GM18951 (cell line): ENCODE measurements around the gene PRR5L.

ENCODE experiments used
- POLR2A ChIP-seq: IDR thresholded peaks from 4 replicates; pipeline ENCODE4 v1.6.1; 2011; ENCODE audit warnings: mild to moderate bottlenecking; ENCODE audit not compliant: insufficient read length, insufficient read depth; ENCODE audit errors: extremely low read depth
- in situ Hi-C: fragments of 300-500 bp; cut with MboI; formaldehyde crosslinking; loops from one replicate; pipeline ENCODE4 v1.12.0; 2022; ENCODE audit warnings: low sequenced_read_pairs, mixed read lengths, inconsistent platforms; ENCODE audit not compliant: unreplicated experiment

Gene PRR5L

GRCh38 chr11:36360826-36361415 lies 64.8 kb downstream of the PRR5L start:
- no peak for TF ChIP-seq POLR2A
- in situ Hi-C loops, result no loop called here

GRCh38 chr11:36361472-36361871 lies 65.4 kb downstream of the PRR5L start:
- TF ChIP-seq POLR2A, result no peak
- in situ Hi-C loops, result no loop called here

GRCh38 chr11:36361901-36362391 lies 65.9 kb downstream of the PRR5L start:
- in situ Hi-C loops, result no loop called here

GRCh38 chr11:36362902-36363301 lies 66.8 kb downstream of the PRR5L start:
- TF ChIP-seq POLR2A, result no peak
- in situ Hi-C loops, result no loop called here

More at GRCh38 chr11:36361901-36362391, 65.9 kb downstream of the PRR5L start:
- no peak for TF ChIP-seq POLR2A

GRCh38 chr11:36363361-36364268 lies 67.5 kb downstream of the PRR5L start:
- in situ Hi-C loops, result no loop called here
- TF ChIP-seq POLR2A, result no peak

GRCh38 chr11:36364551-36365325 lies 68.7 kb downstream of the PRR5L start:
- in situ Hi-C loops, result no loop called here
- no peak for TF ChIP-seq POLR2A

- in situ Hi-C loops, result no loop called here
- TF ChIP-seq POLR2A, result no peak
Measured at GRCh38 chr11:36365907-36366306, 69.8 kb downstream of the PRR5L start.

GRCh38 chr11:36367806-36368680 lies 72.0 kb downstream of the PRR5L start:
- no peak for TF ChIP-seq POLR2A
- in situ Hi-C loops, result no loop called here

- TF ChIP-seq POLR2A, result no peak
- in situ Hi-C loops, result no loop called here
Measured at GRCh38 chr11:36371181-36371580, 75.1 kb downstream of the PRR5L start.

DNA sequence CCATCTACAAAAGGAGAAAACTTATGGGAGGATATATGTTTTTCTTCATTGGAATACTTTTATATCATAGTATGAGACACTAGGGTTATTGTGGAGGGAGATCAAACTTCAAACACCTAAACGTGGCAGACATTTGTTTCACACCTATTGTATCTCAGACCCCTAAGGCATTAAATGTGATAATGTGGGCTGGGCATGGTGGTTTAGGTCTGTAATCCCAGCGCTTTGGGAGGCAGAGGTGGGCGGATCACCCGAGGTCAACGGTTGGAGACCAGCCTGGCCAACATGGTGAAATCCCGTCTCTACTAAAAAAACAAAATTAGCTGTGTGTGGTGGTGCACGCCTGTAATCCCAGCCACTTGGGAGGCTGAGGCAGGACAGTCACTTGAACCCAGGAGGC lies 75.5 kb downstream of the PRR5L start:
- TF ChIP-seq POLR2A, result no peak
- in situ Hi-C loops, result no loop called here

DNA sequence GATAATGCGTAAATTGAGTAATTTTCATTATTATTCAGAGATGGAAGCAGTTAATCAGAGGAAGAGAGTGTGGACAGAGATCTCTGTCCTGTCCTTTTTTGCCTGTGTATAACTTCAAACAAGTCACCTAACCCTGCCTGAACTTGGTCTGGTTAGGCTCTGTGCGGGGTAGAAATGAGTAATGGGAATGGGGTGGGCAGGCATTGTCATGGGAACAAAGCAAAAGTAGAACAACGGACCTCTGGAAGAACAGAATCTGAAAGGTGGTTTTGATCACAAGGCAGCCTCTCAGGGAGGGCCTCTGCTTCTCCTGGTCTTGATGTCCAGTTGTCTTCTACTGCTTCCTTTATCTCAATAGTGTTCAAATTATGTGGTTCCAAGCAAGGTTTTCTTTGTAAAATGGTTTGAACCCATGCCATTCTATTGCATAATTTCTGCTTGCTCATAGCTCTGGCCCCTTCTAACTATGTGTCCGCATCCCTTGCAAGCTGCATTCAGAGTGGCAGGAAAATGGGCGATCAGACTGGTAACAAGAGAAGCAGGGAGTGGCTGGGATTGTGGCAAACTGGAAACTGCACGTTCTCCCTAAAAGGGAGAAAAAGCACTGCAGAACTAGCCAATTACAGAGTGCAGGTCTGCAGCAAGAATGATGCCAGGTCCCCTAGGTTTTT lies 76.1 kb downstream of the PRR5L start:
- no peak for TF ChIP-seq POLR2A
- in situ Hi-C loops, result no loop called here
